ELF-1 (cell line): ENCODE results near the gene DIO1.

Experiments
- DNase-seq: peaks from one replicate; pipeline ENCODE4 v3.0.0-alpha.2; 2016; ENCODE audit warnings: low read depth, low spot score

The DIO1 gene

DNA sequence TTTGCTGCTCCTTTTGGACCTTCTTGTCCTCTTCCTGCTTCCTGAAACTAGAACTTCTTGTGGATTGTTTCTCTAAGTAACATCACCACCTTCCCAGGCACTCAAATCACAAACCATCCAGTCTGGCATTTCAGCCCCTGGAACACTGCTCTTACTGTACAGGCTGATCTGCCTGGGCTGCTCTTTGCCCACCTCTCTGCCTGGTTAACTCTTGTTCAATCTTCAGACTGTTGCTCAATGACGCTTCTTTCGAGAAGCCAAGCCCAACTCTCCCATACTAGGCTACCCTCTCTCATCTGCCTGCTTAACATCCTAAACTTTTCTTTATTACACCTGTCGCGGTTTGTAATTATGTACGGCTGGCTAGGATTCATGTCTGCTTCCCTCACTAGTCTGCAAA is 657 bp downstream of the DIO1 start:
- DNase-seq = no peak

DNA sequence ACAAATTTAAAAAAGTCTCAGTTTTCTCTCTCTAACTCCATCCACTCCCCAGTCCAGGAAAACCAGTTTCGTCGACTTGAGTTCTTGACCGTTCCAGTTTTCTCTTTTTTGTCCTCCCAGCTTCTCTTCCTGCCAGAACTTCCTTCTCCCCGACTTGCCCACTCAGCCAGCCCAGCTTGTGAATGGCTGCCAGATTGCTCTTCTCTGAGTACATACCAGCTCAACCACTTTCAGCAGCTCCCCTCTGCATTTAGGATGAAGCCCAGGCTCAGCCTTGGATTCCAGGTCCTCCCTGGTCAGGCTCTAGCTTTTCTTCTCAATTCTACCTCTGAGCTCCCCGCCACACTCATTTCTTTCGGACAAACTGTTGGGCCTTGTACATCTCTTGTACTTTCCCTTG is 1.4 kb downstream of the DIO1 start:
- no peak for DNase-seq

- DNase-seq = no peak
Observed at GRCh38 chr1:53896635-53897229, 2.7 kb downstream of the DIO1 start.

DNA sequence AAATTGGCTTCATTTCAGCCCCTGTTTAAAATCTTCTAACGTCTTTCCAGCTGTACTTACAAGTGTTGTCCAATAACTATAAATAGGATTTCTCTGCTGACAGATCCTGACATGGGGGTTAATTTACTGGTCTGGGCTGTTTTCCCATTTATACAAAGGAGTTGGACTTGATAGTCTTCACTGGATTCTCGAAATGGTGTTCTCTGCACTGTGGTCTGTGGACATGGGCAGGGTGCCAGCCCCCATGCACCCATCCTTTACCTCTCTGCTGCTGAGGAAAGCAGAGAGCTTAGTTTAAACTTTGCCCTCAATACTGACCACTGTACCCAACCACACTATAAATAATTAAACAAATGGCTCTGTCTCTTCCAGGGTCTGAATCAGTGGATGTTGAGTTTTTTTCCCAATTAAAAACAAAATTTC is 5.2 kb downstream of the DIO1 start:
- DNase-seq = no peak

- DNase-seq = no peak
Observed at GRCh38 chr1:53899708-53900107, 5.7 kb downstream of the DIO1 start.

GRCh38 chr1:53902235-53903138 is 8.5 kb downstream of the DIO1 start:
- DNase-seq = no peak

GRCh38 chr1:53905509-53905908 is 11.5 kb downstream of the DIO1 start:
- DNase-seq = no peak

- DNase-seq = no peak
Observed at GRCh38 chr1:53906121-53906520, 12.1 kb downstream of the DIO1 start.

DNA sequence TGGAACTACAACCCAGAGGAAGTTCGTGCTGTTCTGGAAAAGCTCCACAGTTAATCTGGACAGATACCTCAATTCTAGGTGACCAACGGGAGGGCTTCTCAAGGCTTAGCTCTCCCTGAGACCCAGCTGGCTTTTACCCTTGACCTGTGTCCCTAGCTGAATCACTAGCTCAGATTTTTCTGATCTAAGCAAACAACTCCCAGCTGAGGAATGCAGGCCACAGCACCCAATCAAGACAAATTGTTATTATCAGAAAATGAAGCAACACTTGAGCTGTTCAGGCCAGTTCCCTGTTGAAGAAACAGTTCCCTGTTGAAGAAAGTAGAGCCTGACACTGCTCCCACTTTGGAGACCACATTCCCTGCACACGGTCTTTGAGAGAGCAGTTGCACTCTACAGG is 16.0 kb downstream of the DIO1 start:
- DNase-seq = no peak

- no peak for DNase-seq
Observed at GRCh38 chr1:53911442-53911841, 17.5 kb downstream of the DIO1 start.

DNA sequence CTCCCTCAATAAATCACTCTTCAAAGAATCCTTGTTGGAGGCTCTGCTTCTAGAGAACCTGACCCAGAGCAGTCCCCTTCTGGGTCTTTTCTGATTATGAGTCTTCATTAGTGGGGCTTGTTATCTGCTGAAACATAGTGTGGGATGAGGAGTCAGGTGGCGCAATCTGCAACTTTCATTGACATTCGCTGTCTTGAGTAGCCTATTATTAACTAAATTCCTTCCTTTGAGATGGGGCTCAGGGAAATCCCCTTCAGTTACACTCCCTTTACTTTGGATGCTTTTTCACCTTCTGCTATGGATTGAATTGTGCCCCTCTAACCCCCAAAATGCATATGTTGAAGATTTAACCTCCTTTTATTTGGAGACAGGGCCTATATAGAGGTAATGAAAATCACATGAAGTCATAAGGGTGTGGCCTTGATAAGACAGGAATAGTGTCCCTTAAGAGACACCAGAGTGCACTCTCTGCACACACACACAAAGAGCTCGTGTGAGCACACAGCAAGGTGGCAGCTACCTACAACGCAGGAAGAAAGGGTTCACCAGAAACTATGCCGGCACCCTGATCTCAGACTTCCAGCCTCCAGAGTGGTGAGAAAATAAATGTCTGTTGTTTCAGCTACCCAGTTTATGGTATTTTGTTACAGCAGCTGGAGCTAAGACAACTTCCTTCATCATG is 19.5 kb downstream of the DIO1 start:
- no peak for DNase-seq

GRCh38 chr1:53918343-53918742 is 24.4 kb downstream of the DIO1 start:
- no peak for DNase-seq

- DNase-seq = no peak
Observed at GRCh38 chr1:53919675-53920066, 25.7 kb downstream of the DIO1 start.

- DNase-seq = no peak
Observed at GRCh38 chr1:53927376-53927881, 33.4 kb downstream of the DIO1 start.

DNA sequence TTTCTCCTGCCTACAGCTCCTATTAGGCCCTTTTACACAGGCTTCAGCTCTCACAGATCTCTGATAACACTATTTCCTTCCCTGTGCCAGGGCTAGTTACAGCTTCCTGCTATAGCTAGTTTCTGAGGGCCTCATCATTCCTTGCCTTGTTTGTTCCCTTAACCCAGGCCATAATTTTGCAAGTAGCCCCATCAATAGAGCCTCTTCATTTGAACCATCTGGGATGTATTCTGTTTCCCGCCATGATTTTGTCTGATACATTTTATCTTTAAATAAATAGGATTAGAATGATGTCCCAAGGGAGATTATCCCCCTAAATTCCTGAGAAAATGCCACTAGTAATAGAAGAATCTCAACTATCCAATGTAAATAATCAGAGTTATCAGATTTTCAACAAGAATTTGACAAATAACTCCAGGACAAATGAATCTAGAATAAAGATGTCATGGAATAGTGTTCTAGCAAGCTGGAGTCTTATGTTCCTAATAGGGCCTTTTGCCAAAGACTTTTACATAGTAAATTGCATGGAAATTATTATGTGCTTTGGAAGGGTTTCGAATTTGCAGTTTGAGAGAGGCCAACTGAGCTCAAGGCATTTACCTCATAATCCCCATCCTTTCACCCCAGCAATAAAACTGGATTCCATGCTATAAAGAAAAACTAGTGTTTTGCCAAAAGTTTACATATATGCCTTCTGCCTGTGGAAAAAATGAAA is 35.4 kb downstream of the DIO1 start:
- no peak for DNase-seq

GRCh38 chr1:53930932-53931331 is 36.9 kb downstream of the DIO1 start:
- no peak for DNase-seq

GRCh38 chr1:53931523-53931922 is 37.5 kb downstream of the DIO1 start:
- no peak for DNase-seq

DNA sequence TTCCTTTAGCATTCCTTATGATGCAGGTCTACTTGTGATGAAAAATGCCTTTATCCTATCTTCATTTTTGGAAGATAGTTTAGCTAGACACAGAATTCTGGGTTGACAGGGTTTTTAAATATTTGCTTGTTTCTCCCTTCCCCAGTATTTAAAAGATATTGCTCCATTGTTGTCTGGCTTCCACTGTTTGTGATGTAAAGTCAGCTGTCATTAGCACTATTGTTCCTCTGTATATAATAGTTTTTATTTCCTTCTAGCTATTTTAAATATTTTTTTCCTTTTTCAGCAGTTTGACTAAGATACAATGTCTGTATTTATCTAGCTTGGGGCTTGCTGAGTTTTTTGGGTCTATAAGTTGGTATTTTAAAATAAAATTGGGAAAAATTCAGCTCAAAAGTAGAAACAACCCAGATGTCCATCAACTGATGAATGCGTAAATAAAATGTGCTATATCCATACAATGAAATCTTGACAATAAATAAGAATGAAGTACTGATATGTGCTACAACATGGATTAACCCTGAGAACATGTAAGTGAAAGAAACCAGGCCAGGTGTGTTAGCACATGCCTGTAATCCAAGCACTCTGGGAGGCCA is 40.3 kb downstream of the DIO1 start:
- DNase-seq = no peak

DNA sequence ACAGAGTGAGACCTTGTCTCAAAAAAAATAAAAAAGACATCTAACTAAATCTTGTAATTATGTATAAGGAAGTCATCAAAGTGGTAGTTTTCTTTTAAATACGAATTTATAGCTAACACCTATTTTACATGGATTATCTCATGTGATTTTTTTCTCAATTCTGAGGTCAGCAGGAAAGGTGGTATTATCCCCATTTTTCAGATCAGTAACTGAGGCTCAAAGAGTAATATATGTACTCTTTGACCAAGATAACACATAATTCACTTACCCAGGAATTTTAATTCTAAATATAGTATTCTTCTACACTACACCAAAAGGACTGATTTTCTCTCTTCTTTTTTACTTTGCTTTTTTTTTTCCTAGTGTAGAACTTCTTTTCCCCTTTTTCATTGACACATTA is 42.4 kb downstream of the DIO1 start:
- DNase-seq = no peak

GRCh38 chr1:53938136-53938830 is 44.3 kb downstream of the DIO1 start:
- no peak for DNase-seq
